ENCODE data around the gene ARL5A. TPM values are rescaled to one million over a fixed set of nuclear protein-coding genes. Genes with fewer than 3 reads are reported as not detected.

ARL5A gene
- polyA plus RNA-seq, 2 donors, result 8.5 to 17.2 TPM

DNA sequence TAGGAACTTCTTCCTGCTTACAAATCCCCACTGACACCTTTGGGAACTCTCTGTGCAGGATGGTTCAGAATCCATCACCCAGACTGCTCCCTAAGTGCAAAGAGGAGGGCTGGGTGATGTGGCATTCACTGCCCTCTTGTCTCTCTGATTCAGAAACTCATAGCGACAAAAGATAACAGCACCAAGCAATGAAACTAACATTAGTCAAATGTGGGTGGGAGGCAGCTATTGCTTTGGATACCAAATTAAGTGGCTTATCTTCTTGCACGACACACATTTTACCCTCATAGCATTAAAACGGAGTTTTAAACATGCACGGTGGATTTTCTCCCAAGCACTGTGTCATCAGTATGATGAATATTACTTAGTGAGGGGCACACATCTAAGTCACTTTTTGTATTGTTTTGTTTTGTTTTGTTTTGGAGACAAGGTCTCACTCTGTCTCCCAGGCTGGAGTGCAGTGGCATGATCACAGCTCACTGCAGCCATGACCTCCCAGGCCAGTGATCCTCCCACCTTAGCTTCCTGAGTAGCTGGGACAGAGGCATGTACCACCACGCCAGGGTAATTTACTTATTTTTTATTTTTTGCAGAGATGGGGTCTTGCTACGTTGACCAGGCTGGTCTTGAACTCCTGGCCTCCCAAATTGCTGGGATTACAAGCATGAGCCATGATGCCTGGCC, 53.0 kb downstream of the ARL5A start:
- Histone ChIP-seq H3K36me3 (ENCODE audit: control insufficient read depth in 2 of 2, insufficient read depth in 2 of 2, low read length in 1 of 2) (no peaks in the 10 kb centered on the region), H3K9me3 (ENCODE audit: control insufficient read depth in 2 of 2, insufficient read depth in 1 of 2, low read depth in 1 of 2, low read length in 1 of 2) (no peaks in the 10 kb centered on the region), H3K4me3 (ENCODE audit: low read depth in 1 of 2, low read length in 2 of 2) (no peak overlapping the region), H3K27ac (ENCODE audit: low read depth in 2 of 2, low read length in 1 of 2) (no peak overlapping the region), H3K4me1 (ENCODE audit: control insufficient read depth in 2 of 2, insufficient read depth in 2 of 2, low read length in 1 of 2) (peaks cover 0 to 2% of the 10 kb centered on the region in 2 donors), H3K27me3 (ENCODE audit: control insufficient read depth in 1 of 2, insufficient read depth in 2 of 2, low read length in 2 of 2) (no peaks in the 10 kb centered on the region)
- WGBS, 2 donors, result 80 to 89% methylated on average over 6 of the region's 6 CpGs

DNA sequence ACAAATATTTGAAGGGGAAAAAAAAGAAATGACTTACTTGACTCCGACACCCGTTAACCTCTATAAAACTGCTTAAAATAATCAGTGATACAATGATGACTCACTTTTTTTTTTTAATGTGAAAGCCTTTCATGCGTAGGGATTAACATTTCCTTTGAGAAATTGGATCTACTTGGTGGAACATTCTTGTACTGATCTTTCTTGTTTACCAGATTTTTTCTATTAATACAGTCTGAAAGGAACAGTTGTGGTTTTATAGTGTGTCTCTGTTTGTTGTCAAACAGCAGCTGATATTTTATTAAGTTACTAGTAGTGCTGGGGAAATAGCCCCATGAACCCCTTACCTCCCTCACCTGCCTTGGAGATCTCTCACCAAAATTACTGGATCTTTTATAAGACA, 53.7 kb downstream of the ARL5A start:
- H3K36me3 ChIP-seq (ENCODE audit: control insufficient read depth in 2 of 2, insufficient read depth in 2 of 2, low read length in 1 of 2), result no peaks in the 10 kb centered on the region
- H3K4me3 ChIP-seq (ENCODE audit: low read depth in 1 of 2, low read length in 2 of 2), result no peak overlapping the region
- 18 to 36% methylated on average over 3 of the region's 3 CpGs for WGBS, 2 donors
- H3K27ac ChIP-seq (ENCODE audit: low read depth in 2 of 2, low read length in 1 of 2), result no peak overlapping the region
- H3K4me1 ChIP-seq (ENCODE audit: control insufficient read depth in 2 of 2, insufficient read depth in 2 of 2, low read length in 1 of 2), result peaks cover 0 to 2% of the 10 kb centered on the region in 2 donors
- no peaks in the 10 kb centered on the region for H3K9me3 ChIP-seq (ENCODE audit: control insufficient read depth in 2 of 2, insufficient read depth in 1 of 2, low read depth in 1 of 2, low read length in 1 of 2)
- no peaks in the 10 kb centered on the region for H3K27me3 ChIP-seq (ENCODE audit: control insufficient read depth in 1 of 2, insufficient read depth in 2 of 2, low read length in 2 of 2)

DNA sequence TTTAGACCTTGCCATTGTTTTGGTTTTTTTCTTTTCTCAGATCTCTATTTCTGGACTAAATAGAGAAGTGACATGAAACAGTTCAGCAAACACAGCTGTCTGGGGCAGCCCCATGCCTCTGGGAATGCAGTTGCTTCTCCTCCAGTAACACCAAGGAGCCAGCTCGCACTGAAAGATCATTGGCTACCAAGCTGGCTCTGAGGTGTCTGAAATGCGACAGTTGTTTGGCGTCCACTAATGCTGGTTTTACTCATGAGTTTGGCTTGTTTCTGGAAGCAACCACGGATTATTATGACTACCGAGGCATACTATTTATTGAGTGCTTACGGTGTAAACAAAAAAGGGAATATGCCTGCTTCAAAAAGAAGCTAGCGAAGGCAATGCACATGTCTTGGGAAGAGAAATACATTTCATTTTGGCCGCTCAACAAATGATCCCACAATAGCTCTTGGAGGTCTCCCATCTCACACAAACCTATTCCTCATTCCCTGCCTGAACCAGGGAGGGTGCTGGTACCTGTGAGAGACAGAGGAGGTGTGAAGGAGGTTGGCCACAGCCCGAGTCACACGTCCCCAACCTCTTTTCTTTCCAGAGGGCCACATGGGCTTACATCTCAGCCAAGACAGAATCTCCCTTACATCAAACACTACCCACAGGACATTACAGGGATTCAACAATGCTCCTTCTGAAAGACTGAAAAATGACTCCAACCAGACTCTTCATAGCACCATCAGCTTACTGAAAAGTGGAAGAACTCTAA, 56.4 kb downstream of the ARL5A start:
- Histone ChIP-seq H3K36me3 (ENCODE audit: control insufficient read depth in 2 of 2, insufficient read depth in 2 of 2, low read length in 1 of 2) (no peaks in the 10 kb centered on the region), H3K4me3 (ENCODE audit: low read depth in 1 of 2, low read length in 2 of 2) (no peak overlapping the region), H3K4me1 (ENCODE audit: control insufficient read depth in 2 of 2, insufficient read depth in 2 of 2, low read length in 1 of 2) (peaks cover 0 to 2% of the 10 kb centered on the region in 2 donors), H3K27ac (ENCODE audit: low read depth in 2 of 2, low read length in 1 of 2) (no peak overlapping the region), H3K27me3 (ENCODE audit: control insufficient read depth in 1 of 2, insufficient read depth in 2 of 2, low read length in 2 of 2) (no peaks in the 10 kb centered on the region), H3K9me3 (ENCODE audit: control insufficient read depth in 2 of 2, insufficient read depth in 1 of 2, low read depth in 1 of 2, low read length in 1 of 2) (no peaks in the 10 kb centered on the region)
- 72 to 75% methylated on average over 10 of the region's 10 CpGs for WGBS, 2 donors

DNA sequence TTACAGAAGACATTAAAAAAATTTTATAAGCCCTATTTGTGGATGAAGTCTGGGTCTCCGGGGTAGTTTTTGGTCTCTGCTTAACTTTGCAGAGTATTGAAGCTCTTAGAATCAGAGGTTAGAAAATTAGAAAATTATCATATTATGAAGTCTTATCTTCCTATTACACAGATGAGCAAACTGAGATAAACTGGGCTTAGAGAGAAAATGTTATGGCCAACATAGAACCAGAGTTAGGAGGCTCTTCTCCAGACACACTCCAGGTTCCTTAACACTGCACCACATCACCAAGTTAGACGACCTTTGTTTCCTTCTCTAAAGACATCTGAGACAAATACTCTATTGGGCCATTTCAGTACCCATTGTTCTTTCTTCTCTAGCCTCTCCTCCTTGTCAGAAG, 57.2 kb downstream of the ARL5A start:
- H3K27ac ChIP-seq (ENCODE audit: low read depth in 2 of 2, low read length in 1 of 2), result no peak overlapping the region

DNA sequence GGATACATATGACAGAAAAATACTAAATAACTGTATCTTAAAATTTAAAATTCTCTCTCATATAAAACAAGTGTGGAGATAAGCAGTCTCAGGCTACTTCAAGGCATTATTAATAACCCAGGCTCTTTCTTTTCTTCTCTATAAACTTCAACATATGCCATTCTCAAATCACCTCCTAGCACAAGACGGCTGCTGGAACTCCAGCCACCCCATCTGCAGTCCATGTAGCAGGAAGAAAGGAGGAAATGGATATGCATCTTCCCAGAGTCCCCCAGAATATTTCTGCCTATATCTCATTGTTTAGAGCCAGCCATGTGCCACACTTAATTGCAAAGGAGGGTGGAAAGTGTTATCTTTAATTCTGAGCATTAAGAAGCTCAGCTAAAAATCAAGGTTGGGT, 58.6 kb downstream of the ARL5A start:
- 94 to 96% methylated on average over 1 of the region's 1 CpG for WGBS, 2 donors
- H3K27ac ChIP-seq (ENCODE audit: low read depth in 2 of 2, low read length in 1 of 2), result no peak overlapping the region
- no peak overlapping the region for H3K4me3 ChIP-seq (ENCODE audit: low read depth in 1 of 2, low read length in 2 of 2)
- H3K36me3 ChIP-seq (ENCODE audit: control insufficient read depth in 2 of 2, insufficient read depth in 2 of 2, low read length in 1 of 2), result no peaks in the 10 kb centered on the region
- H3K9me3 ChIP-seq (ENCODE audit: control insufficient read depth in 2 of 2, insufficient read depth in 1 of 2, low read depth in 1 of 2, low read length in 1 of 2), result no peaks in the 10 kb centered on the region
- no peaks in the 10 kb centered on the region for H3K4me1 ChIP-seq (ENCODE audit: control insufficient read depth in 2 of 2, insufficient read depth in 2 of 2, low read length in 1 of 2)
- H3K27me3 ChIP-seq (ENCODE audit: control insufficient read depth in 1 of 2, insufficient read depth in 2 of 2, low read length in 2 of 2), result no peaks in the 10 kb centered on the region

More for the DNA sequence above, 57.2 kb downstream of the ARL5A start:
- Histone ChIP-seq H3K9me3 (ENCODE audit: control insufficient read depth in 2 of 2, insufficient read depth in 1 of 2, low read depth in 1 of 2, low read length in 1 of 2) (no peaks in the 10 kb centered on the region), H3K4me1 (ENCODE audit: control insufficient read depth in 2 of 2, insufficient read depth in 2 of 2, low read length in 1 of 2) (peaks cover 0 to 2% of the 10 kb centered on the region in 2 donors), H3K4me3 (ENCODE audit: low read depth in 1 of 2, low read length in 2 of 2) (no peak overlapping the region), H3K36me3 (ENCODE audit: control insufficient read depth in 2 of 2, insufficient read depth in 2 of 2, low read length in 1 of 2) (no peaks in the 10 kb centered on the region), H3K27me3 (ENCODE audit: control insufficient read depth in 1 of 2, insufficient read depth in 2 of 2, low read length in 2 of 2) (no peaks in the 10 kb centered on the region)
- WGBS, 2 donors, result 79 to 87% methylated on average over 2 of the region's 2 CpGs

DNA sequence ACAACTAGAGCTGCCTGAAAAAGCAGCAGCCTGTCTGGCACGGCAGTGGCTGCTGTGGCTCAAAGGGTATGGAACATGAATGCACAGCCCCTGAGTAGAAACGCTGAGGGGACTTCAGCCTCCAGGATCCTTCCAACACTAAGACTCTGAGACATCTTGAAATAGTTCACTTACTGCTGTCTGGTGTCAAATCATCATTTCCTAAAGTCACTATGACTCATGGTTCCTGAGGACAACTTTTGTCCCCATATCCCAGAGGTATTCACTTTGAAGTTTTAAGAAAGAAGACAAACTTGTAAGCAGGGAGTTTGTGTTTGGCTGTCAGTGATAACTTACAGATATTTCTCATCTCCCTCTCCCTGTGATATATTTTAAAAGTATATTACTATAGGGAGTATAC, 60.7 kb downstream of the ARL5A start:
- Histone ChIP-seq H3K4me1 (ENCODE audit: control insufficient read depth in 2 of 2, insufficient read depth in 2 of 2, low read length in 1 of 2) (no peaks in the 10 kb centered on the region), H3K36me3 (ENCODE audit: control insufficient read depth in 2 of 2, insufficient read depth in 2 of 2, low read length in 1 of 2) (no peaks in the 10 kb centered on the region), H3K27ac (ENCODE audit: low read depth in 2 of 2, low read length in 1 of 2) (no peak overlapping the region), H3K4me3 (ENCODE audit: low read depth in 1 of 2, low read length in 2 of 2) (no peak overlapping the region), H3K9me3 (ENCODE audit: control insufficient read depth in 2 of 2, insufficient read depth in 1 of 2, low read depth in 1 of 2, low read length in 1 of 2) (no peaks in the 10 kb centered on the region), H3K27me3 (ENCODE audit: control insufficient read depth in 1 of 2, insufficient read depth in 2 of 2, low read length in 2 of 2) (no peaks in the 10 kb centered on the region)
- WGBS, 2 donors, result 74 to 75% methylated on average over 2 of the region's 2 CpGs

DNA sequence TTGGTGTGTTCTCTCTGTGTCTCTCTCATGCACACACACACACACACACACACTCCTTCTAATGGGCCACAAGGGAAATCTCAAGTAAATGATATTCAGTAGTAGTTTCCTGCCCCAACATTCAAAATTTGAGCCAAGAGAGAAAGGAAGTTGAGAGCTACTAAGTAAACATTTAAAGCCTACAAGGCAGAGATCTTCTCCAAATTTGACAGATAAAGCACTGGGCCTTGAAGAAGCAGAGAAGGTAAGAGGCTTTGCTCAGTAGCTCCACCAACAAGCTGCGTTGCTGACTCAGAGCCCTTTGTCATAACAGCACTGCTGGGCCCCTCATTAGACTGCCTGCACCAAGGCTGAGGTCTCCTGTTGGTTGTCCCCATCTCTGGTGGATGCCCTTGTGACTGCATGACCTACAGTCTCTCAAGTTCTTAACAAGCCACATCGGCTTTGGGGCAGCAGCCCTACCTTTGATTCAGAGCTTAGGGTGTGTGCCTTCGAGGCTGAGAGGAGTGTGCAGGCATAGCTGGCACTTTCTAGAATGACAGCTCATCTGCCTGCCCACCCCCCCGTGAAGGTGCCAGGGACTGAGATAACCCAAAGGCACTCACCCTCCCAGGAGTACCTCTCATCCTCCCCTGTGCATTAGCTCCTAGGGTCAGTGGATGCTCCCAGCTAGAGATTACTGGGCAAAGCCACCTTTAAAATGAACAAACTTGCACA, 61.6 kb downstream of the ARL5A start:
- Histone ChIP-seq H3K27me3 (ENCODE audit: control insufficient read depth in 1 of 2, insufficient read depth in 2 of 2, low read length in 2 of 2) (no peaks in the 10 kb centered on the region), H3K36me3 (ENCODE audit: control insufficient read depth in 2 of 2, insufficient read depth in 2 of 2, low read length in 1 of 2) (no peaks in the 10 kb centered on the region), H3K9me3 (ENCODE audit: control insufficient read depth in 2 of 2, insufficient read depth in 1 of 2, low read depth in 1 of 2, low read length in 1 of 2) (no peaks in the 10 kb centered on the region), H3K4me3 (ENCODE audit: low read depth in 1 of 2, low read length in 2 of 2) (no peak overlapping the region), H3K4me1 (ENCODE audit: control insufficient read depth in 2 of 2, insufficient read depth in 2 of 2, low read length in 1 of 2) (no peaks in the 10 kb centered on the region), H3K27ac (ENCODE audit: low read depth in 2 of 2, low read length in 1 of 2) (no peak overlapping the region)
- WGBS, 2 donors, result 74 to 82% methylated on average over 4 of the region's 4 CpGs

DNA sequence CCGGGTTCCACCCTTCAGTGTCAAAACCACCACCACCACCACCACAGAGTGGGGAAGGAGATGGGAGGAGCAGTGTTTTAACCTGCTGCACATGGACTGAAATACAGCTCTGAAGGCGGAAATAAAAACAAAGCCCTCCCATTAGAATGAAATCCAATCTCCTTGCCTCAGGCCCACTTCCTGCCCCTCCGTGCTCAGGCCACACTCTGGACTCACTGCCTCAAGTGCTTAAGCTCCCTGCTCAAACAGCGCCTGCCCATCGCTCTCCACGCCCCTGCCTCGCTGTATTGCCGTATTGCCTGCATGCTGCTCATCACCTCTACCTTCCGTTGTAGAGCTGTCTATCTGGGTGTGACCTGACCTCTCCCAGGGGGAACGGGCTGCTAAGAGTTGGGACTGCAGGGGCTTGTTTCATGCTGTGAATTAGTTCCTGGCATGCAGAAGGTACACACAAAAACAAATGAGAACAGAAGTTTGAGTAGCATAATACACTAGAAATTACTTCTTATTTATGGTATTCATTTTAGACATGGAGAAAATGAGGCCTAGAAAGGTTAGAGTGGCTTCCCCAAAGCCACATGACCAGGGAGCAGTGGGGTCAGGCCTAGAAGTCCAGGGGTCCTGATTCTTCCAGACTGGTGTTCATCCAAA, 62.3 kb downstream of the ARL5A start:
- no peak overlapping the region for H3K4me3 ChIP-seq (ENCODE audit: low read depth in 1 of 2, low read length in 2 of 2)
- no peaks in the 10 kb centered on the region for H3K36me3 ChIP-seq (ENCODE audit: control insufficient read depth in 2 of 2, insufficient read depth in 2 of 2, low read length in 1 of 2)
- no peaks in the 10 kb centered on the region for H3K9me3 ChIP-seq (ENCODE audit: control insufficient read depth in 2 of 2, insufficient read depth in 1 of 2, low read depth in 1 of 2, low read length in 1 of 2)
- no peak overlapping the region for H3K27ac ChIP-seq (ENCODE audit: low read depth in 2 of 2, low read length in 1 of 2)
- no peaks in the 10 kb centered on the region for H3K27me3 ChIP-seq (ENCODE audit: control insufficient read depth in 1 of 2, insufficient read depth in 2 of 2, low read length in 2 of 2)
- no peaks in the 10 kb centered on the region for H3K4me1 ChIP-seq (ENCODE audit: control insufficient read depth in 2 of 2, insufficient read depth in 2 of 2, low read length in 1 of 2)
- 89 to 90% methylated on average over 10 of the region's 10 CpGs for WGBS, 2 donors

DNA sequence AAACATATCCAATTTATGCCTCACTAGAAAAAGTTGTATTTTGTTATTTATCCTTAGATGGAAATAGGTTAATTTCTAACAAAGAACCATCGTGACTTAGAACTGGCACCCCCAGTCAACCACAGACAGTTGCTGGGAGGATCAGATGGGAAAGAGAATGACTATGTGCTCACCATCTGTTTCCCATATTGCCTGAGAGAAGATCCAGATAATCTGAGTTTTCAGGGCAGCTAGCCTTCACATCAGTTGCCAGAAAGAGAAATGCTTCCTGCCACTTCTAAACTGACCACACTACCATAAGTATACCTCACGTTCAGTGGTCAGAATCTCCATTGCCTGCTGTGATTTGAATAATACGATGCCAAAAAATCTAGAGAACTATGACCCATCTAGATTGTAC, 65.5 kb downstream of the ARL5A start:
- H3K27me3 ChIP-seq (ENCODE audit: control insufficient read depth in 1 of 2, insufficient read depth in 2 of 2, low read length in 2 of 2), result no peaks in the 10 kb centered on the region
- H3K27ac ChIP-seq (ENCODE audit: low read depth in 2 of 2, low read length in 1 of 2), result no peak overlapping the region
- H3K36me3 ChIP-seq (ENCODE audit: control insufficient read depth in 2 of 2, insufficient read depth in 2 of 2, low read length in 1 of 2), result no peaks in the 10 kb centered on the region
- H3K9me3 ChIP-seq (ENCODE audit: control insufficient read depth in 2 of 2, insufficient read depth in 1 of 2, low read depth in 1 of 2, low read length in 1 of 2), result no peaks in the 10 kb centered on the region
- H3K4me1 ChIP-seq (ENCODE audit: control insufficient read depth in 2 of 2, insufficient read depth in 2 of 2, low read length in 1 of 2), result no peaks in the 10 kb centered on the region
- no peak overlapping the region for H3K4me3 ChIP-seq (ENCODE audit: low read depth in 1 of 2, low read length in 2 of 2)
- 52 to 64% methylated on average over 3 of the region's 3 CpGs for WGBS, 2 donors

Data from esophagus (tissue), 2 donors.